ENCODE measurements around the gene ZC3H15.
"Not testable (repeated sequence)": the region's sequence is repeated elsewhere in the genome, so short reads cannot be mapped to it uniquely, and the experiment has no call there.

ZC3H15 gene

DNA sequence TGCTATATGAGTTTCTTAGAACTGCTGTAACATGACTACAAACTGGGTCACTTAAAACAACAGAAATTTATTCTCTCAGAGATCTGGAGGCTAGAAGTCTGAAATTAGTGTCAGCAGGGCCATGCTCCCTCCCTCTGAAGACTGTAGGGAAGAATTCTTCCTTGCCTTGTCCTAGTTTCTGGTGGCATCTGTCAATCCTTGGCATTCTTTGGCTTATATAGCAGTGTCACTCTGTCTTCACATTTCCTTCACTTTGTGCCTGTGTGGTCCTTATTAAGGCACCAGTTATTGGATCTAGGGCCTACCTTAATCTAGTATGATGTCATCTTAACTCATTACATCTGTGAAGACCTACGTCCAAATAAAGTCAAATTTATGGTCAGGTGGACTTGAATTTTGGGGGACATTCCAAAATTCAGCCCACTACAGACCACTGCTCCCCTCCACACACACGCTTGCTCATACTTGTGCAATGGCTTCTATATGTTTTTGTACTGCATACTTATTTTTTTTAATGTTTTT is 7.6 kb downstream of the ZC3H15 start:
- in situ Hi-C loops (cut with MboI; ENCODE audit: low sequenced_read_pairs): no loop called here

DNA sequence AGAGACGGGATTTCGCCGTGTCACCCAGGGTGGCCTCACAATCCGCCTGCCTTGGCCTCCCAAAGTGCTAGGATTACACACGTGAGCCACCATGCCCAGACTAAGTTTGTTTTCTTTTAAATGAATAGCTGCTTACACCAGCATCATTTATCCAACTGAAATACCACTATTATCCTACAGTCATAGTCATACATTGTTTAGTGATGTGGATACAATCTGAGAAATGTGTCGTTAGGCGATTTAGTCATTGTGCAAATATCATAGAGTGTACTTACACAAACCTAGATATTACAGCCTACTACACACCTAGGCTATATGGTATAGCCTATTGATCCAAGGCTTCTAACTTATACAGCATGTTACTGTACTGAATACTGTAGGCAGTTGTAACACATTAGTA is 10.3 kb downstream of the ZC3H15 start:
- in situ Hi-C loops (cut with MboI; ENCODE audit: low sequenced_read_pairs): no loop called here

DNA sequence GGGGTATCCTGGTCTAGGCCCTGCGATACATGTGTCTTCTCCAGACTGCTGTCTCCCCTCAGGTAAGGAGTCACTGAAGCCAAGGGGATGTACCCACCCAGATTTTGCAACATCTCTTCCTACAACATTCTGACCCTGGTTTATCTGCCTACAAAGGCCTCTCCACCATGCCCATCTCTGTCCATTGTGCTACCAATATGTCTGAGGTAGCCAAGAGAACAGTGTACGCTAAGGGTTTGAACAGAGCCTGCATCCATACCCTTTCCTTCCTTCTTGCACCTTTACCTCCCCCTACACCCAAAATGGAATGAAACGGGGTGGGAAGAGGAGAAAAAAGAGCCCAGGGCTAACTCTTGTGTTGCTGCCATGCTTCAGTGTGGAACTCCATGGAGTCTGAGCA is 11.9 kb downstream of the ZC3H15 start:
- in situ Hi-C loops (cut with MboI; ENCODE audit: low sequenced_read_pairs): no loop called here

DNA sequence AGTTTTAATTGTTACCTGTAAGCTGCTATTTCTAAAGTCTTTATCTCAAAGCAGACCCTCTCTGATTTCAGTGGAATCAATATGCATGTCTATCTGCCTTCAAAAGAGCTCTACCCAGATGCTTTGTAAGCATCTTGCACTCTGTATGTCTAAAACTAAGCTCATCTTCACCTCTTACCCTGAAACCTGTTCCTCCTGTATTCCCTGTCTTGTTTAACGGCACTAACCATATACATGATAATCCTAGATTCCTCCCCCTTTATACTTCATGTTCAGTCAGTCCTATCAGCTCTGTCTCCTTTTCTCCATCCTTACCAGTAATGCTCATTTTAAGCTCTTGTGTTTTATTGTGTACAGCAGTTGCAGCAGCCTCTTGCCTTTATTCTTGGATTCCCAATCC is 12.8 kb downstream of the ZC3H15 start:
- in situ Hi-C loops (cut with MboI; ENCODE audit: low sequenced_read_pairs): no loop called here

DNA sequence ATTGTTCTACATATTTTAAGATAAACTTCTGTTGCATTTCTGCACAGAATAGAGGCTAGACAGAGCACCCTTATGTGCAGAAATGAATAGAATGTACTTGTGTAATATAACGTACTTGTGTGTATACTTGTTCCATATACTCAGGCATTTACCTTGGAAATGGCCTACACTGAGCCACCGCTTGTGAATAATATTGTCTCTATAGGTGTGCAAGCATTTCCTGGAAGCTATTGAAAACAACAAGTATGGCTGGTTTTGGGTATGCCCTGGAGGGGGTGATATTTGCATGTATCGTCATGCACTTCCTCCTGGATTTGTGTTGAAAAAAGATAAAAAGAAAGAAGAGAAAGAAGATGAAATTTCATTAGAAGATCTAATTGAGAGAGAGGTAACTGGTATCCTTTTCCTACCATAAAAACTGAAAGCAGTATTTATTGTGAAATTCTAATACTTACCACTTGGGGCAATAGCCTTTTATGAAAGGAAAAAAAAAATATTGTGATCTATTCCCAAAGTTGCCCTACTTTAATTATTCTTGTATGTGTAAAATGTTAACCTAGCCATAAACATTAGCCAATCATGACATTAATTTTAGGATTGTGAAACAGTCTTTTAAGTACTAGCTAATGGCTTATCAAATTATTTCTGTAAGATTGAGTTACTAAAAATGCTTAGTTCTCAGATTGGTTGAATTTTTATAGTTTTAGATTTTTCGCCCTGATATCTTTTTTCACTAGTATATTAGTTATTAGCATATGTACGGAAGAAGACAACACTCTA is 18.0 kb downstream of the ZC3H15 start:
- in situ Hi-C loops (cut with MboI; ENCODE audit: low sequenced_read_pairs): no loop called here

DNA sequence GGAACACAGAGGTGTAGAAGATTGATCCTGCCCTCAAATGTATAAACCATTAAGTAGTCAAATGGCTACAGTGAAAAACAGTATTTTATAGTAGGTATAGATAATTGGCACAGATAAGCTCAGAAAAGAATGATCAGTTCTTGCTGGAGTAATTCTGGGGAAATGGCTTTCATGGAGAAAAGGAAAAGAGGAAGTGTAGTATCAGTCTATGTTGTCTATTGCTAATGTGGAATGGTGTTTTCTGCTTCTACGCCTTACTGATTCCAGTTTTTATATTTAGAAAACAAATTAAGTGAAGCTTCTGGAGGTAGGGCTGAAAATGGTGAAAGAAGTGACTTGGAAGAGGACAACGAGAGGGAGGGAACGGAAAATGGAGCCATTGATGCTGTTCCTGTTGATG is 22.2 kb downstream of the ZC3H15 start:
- in situ Hi-C loops (cut with MboI; ENCODE audit: low sequenced_read_pairs): no loop called here

DNA sequence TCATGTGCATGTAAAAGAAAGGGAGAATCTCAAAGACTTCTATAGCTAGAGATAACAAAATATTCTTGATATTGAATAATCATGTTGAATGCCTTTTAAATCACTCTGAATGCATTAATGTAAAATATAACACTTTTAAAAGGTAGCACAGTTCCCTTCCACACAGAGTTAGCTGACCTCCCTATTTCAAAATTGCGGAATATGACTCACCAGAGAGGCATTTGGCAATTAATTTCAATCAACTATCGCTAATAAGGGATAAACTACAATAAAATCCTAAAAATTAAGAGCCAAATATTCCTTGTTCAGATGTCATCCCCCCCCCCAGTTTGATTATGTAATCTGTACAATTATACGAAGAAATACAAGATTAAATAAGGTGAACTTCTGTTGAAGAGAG is 29.3 kb downstream of the ZC3H15 start:
- in situ Hi-C loops (cut with MboI; ENCODE audit: low sequenced_read_pairs): no loop called here

DNA sequence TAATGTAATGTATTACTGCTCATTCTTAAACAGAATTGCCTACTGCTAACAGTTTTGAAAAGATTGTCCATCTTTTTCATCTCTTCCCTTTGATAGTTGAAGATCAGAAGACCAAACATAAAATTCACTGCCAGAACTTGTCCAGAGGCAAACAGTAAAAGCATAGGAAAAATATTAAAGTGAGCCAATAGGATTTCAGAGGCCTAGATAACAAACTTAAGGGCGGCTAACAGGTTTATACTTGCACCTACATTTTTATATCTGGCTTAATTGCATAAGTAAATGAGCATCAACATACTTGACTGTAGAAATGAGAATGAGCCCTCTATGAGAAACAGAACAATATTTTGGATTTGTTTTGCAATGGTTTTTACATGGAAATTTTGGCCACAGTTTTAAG is 30.3 kb downstream of the ZC3H15 start:
- in situ Hi-C loops (cut with MboI; ENCODE audit: low sequenced_read_pairs): no loop called here

DNA sequence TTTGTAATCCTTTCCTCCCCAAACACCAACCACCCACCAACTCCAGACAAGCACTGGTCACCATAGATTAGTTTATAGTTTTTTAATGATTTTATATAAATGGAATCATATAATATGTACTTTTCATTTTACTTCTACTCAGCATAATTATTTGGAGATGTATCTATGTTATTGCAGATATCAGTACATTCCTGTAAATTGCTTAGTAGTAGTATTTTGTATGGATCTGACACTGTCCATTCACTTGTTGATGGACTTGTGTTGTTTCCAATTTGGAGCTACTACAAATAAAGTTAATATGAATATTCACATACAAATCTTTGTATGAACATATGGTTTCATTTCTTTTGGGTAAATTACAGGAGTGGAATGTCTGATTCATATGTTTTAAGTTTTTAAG is 31.0 kb downstream of the ZC3H15 start:
- in situ Hi-C loops (cut with MboI; ENCODE audit: low sequenced_read_pairs): no loop called here

DNA sequence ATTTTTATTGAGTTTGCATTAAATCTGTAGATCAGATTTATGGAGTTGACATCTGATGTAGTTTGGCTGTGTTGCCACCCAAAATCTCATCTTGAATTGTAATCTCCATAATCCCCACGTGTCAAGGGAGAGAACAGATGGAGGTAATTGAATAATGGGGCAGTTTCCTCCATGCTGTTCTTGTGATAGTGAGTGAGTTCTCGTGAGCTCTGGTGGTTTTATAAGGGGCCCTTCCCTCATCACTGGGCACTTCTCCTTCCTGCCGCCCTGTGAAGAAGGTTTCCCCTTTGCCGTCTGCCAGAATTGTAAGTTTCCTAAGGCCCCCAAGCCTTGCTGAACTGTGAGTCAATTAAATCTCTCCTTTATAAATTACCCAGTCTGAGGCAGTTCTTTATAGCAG is 32.2 kb downstream of the ZC3H15 start:
- in situ Hi-C loops (cut with MboI; ENCODE audit: low sequenced_read_pairs): no loop called here

DNA sequence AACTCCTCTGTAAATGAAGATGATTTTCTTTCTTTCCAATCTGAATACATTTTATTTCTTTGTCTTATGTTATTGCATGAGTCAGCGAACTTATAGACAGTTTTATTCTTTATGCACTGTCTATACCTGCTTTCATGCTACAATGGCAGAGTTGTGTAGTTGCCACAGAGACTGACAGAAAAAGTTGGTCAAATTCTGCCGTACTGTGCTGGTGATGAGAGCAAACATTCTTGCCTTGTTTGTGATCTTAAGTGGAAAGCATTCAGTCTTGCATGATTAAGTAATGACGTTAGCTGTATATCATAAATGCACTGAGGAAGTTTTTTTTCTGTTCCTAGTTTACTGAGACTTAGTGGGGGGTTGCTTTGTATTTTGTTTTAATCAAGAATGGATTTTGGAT is 32.9 kb downstream of the ZC3H15 start:
- in situ Hi-C loops (cut with MboI; ENCODE audit: low sequenced_read_pairs): no loop called here

DNA sequence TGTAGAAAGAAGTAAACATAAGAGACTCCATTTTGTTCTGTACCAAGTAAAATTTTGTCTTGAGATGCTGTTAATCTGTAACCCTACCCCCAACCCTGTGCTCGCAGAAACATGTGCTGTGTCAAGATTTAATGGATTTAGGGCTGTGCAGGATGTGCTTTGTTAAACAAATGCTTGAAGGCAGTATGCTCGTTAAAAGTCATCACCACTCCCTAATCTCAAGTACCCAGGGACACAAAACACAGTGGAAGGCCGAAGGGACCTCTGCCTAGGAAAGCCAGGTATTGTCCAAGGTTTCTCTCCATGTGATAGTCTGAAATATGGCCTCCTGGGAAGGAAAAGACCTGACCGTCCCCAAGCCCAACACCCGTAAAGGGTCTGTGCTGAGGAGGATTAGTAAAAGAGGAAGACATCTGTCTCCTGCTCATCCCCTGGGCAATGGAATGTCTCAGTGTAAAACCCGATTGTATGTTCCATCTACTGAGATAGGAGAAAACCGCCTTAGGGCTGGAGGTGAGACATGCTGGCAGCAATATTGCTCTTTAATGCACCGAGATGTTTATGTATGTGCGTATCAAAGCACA is 35.6 kb downstream of the ZC3H15 start:
- in situ Hi-C loops (cut with MboI; ENCODE audit: low sequenced_read_pairs): not testable (repeated sequence)

DNA sequence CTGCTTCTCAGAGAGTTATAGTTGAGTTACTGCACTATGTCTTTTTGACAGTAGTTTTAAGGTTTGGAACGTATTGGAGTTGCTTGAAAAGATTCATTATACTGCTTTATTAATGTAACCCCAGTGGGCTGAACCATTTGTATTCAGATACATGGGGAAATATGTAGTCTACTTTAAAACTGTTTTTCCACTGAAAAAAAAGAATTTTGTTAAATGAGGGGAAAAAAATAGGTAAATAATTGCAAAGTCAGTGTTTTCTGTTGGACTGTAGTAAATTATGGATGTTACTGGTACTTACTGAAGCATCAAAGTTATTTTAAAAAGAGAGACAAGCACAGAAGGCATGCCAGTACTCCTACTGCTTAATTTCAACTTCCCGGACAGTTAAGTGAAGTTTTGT is 36.4 kb downstream of the ZC3H15 start:
- in situ Hi-C loops (cut with MboI; ENCODE audit: low sequenced_read_pairs): no loop called here

DNA sequence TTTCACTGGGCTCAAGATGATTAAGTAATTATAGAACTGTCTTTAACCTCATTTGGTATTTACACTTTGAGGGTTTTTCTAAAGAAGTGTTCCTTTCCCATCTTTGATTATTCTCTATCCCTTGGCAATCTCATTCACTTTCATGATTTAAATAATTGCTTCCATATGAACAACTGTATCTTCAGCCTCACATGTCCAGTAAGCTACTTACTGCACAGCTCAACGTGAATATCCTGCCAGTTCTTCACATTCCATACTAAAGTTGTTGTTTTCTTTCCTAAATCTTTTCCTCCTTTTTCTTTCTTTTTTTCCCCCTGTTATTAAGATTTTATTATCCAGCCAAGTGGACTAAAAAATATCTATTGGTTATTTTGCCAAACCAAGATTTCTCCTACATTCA is 37.7 kb downstream of the ZC3H15 start:
- in situ Hi-C loops (cut with MboI; ENCODE audit: low sequenced_read_pairs): no loop called here

DNA sequence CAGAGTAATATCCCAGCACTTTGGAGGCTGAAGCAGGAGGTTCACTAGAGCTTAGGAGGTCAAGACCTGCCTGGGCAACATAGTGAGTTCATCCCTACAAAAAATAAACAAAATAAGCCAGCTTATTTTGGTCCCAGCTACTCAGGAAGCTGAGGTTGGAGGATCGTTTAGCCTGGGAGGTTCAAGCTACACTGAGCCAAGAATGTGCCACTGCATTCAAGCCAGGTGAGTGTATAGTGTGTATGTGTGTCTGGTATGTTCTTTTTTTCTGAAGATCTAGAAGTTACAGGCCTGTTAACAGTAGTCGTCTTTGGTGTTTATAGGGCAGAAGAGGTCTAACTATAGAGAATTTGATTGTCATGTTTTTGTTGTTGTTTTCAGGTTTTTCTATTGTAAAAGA is 40.2 kb downstream of the ZC3H15 start:
- in situ Hi-C loops (cut with MboI; ENCODE audit: low sequenced_read_pairs): no loop called here

DNA sequence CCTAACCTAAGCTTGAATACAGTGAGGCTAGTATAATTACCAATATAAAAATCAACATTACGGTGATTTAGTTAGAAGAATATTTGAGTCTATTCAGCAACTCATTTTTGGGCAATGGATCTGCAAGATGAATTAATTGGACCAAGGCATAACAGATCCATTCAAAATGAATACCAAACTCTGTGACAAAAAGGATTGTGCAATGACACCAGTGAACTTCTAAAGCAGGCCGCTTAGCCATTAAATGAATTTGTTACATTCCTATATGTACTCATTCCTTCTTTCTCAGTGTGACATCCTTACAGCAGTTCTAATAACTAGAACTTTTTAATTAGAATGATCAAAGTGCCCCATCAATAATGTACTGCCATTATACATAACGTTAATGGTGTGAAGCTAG is 44.3 kb downstream of the ZC3H15 start:
- in situ Hi-C loops (cut with MboI; ENCODE audit: low sequenced_read_pairs): no loop called here

DNA sequence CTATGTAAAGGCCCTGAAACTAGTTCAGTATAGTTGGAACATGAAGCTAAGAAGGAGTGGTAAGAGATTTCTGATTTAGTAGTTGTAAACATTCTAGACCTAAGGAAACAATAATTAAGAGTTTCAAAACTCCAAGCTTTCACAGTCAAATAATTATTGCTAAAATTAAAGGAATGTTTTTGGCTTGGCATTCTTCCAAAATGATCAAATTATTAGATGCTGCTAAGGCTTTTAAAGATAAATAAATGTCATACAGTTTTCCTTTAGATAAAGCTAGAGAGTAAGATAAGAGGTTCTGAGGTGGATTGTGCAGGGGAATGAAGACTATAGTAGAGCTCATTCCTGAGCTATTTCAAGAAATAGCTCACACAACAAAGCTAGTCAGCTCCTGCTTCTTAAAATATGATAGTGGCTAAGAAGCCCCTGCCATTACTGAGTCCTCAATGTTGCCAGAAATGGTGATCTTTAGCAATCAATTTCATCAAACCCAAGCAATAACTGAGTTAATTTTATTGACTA is 45.3 kb downstream of the ZC3H15 start:
- in situ Hi-C loops (cut with MboI; ENCODE audit: low sequenced_read_pairs): no loop called here

DNA sequence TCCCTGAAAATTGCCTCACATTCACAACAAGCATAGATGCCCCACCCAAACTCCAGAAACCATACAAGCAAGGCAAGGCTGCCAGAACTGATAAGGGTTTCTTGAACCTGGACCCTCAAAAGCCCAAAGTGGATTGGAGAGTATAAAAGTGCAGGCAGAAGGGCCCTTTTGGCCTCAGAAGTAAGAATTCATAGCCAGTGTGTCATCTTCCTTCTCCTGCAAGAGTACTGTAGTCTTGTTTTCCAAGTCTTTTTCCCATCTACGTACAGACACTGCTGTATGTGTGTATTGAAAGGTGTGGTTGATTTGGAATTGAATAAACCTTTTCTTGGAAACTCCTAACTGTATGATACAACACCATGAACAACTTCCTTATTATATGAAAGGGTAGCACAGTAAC is 46.8 kb downstream of the ZC3H15 start:
- in situ Hi-C loops (cut with MboI; ENCODE audit: low sequenced_read_pairs): no loop called here

DNA sequence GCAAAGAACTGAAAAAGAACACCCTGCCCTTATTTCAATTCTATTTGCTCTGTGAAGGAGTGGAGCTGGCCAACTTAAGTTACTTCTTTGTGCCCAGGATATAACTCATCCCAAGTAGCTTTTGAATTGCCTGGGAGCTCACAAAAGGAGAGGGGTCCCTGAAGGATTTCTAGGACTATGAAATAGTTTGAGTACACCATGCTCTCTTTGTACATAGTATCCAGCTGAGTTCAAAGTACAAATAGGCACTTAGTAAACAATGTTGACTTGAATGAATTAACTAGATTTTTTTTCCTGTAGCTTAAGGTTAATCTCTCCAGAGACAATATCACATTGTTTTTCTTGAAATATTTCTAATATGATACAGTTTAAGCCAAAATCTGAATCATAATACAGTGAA is 47.7 kb downstream of the ZC3H15 start:
- in situ Hi-C loops (cut with MboI; ENCODE audit: low sequenced_read_pairs): no loop called here

DNA sequence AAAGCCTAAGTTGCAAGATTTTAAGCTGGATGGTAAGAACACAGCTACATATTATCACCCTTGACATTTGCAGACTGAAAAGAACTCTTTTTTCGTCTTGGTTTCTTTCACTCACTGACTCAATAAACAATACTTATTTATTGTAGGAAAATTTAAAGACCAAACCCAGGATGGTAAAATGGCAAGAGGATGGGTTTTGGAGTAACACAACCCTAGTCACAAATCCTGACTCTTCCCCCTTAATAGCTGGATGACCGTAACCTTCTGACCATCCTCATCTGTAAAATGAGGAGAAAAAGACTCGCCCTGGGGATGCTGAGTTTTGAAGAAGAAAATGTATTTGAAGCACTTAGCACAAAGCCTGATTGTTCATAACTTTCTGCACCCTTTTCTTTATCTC is 48.3 kb downstream of the ZC3H15 start:
- in situ Hi-C loops (cut with MboI; ENCODE audit: low sequenced_read_pairs): no loop called here

DNA sequence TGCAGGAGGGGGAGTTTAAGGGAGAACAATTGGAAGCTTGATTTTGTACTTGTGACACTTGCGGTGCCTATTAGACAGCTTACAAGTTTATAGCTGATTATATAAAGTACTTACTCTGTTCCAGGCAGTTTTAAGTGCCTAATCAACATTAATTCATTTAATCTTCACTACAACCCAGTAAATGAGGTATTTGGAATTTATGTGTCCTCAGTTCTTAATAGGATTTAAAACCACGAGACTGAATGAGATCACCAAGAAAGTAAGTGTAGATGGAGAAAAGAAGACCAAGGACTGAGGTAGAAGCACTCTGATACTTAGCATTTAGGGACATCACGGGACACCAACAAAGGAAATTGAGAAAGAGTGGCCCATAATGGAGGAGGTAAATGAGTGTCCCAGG is 49.8 kb downstream of the ZC3H15 start:
- in situ Hi-C loops (cut with MboI; ENCODE audit: low sequenced_read_pairs): no loop called here

DNA sequence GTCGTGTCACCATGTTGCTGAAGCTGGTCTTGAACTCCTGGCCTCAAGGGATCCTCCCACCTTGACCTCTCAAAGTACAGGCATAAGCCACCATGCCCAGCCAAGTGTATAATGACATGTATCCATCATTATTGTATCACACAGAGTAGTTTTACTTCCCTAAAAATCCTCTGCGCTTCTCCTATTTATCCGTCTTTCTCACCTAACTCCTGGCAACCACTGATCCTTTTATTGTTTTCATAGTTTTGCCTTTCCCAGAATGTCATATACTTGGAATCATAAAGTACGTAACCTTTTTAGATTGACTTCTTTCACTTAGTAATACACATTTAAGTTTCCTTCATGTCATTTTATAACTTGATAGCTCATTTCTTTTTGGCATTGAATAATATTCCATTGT is 51.0 kb downstream of the ZC3H15 start:
- in situ Hi-C loops (cut with MboI; ENCODE audit: low sequenced_read_pairs): no loop called here

DNA sequence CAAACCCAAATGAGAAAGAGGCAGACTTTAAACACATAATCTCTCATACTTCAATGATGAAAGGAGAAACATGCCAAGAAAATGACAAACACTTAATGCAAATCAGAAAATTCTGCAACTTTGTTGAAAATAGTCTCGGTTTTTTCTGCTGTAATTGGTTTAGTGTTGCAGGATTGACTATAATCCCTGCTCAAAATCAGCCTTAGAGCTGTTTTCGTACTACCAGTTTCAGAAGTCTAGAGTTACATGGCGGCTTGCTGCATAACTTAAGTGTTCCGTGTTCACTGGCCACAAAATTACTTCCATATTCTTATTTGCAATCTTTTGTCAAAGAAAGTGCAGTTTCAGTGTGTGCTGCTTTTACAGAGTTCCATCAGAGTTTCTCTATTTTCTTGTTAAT is 54.9 kb downstream of the ZC3H15 start:
- in situ Hi-C loops (cut with MboI; ENCODE audit: low sequenced_read_pairs): no loop called here

Measured in HL-60/S4 treated with phorbol 12-myristate 13-acetate at 8.2 ng/mL for 4 days and 3 days (cell line).